HG03097 (cell line): ENCODE measurements around the gene SFTPB.
"Not testable (repeated sequence)": the region's sequence is repeated elsewhere in the genome, so short reads cannot be mapped to it uniquely, and the experiment has no call there.

Source experiments
- ATAC-seq: cut with Tn5 transposase; IDR thresholded peaks from one replicate; pipeline ENCODE4 v1.9.1; 2021; ENCODE audit not compliant: unreplicated experiment, low FRiP score

The SFTPB gene

DNA sequence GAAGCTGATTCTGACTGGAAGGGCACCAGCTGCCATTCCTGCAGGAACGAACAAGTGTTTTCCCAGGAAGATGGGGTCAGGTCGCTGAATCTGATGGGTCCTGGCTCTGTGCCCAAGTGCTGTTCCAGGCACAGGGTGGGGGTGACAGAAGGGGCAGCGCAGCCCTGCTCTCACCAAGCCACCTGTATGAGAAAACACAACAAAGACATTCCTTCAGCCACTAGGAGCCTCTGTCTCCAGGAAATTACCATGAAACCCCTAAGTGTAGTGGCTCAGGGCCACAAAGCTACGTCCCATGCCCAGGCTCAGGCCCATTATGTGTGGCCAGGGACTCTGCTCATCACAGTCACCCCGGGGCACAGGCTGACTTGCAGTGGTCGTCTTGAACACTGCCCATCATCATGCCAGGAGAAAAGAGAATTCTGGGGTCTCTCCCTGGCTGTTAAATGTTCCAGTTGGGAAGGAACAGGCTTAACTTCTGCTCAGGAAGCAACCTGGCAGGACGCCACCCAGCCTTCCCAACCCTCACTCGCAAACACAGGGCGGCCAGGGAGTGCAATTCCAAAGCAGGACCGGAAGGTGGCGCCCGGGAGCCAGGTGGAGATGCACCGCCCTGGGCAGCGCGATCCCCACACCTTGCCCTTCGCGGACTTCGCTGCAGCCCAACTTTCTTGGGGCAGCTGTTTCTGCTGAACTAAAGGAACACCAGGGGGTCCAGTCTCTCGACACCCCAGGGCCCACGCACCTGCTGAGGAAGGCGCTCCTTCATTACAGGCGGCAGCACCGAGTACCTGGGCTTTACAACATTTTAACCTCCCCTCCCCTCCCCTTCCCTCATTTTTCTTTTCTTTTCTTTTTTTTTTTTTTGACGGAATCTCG, 11.0 kb upstream of the SFTPB start:
- ATAC-seq, result no peak

- ATAC-seq, result no peak
These were observed 10.4 kb upstream of the SFTPB start for GRCh38 chr2:85678377-85678776.

DNA sequence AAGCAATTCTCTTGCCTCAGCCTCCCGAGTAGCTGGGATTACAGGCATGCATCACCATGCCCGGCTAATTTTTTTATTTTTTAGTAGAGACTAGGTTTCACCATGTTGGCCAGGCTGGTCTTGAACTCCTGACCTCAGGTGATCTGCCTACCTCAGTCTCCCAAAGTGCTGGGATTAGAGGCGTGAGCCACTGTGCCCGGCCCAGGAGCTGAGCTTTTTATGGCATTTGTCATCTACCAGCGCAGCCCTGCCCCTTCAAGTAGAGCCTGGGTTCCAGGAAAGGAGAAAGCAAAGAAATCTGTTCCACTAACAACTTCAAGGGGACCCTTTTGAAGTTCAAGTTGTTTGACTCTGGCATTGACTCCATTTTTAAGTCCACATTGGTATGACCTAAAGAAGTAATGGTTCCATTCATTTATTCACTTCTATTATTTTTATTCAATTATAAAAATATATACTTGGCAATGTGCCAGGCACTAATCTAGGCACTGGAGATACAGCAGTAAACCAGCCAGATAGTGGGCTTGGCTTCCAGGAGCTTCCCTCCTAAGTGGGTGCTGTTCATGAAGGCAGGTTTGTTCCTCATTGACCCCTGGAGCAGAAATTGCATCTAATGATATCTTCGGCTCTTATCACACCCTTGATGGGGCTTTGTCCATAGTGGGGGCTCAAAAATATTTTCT, 8.0 kb upstream of the SFTPB start:
- no peak for ATAC-seq

DNA sequence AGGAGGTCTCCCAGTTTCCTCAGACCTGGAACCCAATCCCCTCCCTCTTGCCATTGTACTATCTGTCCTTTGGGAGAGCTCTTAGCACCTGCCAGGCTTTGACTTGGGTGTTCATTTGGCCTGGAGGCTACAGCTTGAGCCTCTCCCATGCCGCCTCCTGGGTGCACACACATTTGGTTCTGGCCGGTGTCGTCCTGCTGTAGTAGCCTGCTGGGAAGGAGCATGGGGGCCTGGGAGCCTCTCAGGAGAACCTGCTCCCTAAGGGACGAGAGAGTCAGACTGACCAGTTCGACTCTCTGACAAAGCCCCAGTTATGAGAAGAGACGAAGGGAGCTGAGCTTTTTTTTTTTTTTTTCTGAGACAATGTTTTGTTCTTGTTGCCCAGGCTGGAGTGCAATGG, 7.4 kb upstream of the SFTPB start:
- no peak for ATAC-seq

- no peak for ATAC-seq
These were observed 6.4 kb upstream of the SFTPB start for GRCh38 chr2:85674417-85674816.

DNA sequence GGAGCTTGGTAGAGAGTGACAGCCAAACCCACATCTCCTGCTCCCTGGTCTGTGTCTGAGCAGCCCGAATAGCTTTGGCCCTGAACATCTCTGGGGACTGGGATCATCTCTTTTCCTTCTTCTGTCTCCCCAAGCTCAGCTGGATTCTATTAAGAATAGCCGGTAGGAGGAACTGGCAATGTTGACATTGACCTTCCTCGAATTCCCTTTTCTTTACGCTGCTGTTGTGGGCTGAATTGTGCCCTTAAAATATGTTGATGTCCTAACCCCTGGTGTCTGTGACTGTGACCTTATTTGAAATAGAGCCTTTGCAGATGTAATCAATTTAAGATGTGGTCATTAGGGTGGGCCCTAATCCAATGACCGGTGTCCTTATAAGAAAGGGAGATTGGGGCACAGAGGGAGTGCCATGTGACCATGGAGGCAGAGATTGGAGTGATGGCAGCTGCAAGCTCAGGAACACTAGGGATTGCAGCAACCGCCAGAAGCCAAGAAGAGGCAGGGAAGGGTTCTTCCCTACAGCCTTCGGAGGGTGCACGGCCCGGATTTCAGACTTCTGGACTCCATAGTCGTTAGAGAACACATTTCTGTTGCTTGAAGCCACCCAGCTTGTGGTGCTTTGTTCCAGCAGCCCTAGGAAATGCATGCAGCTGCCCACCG, 5.8 kb upstream of the SFTPB start:
- ATAC-seq, result no peak

GRCh38 chr2:85672456-85672855, 4.5 kb upstream of the SFTPB start:
- ATAC-seq, result no peak

DNA sequence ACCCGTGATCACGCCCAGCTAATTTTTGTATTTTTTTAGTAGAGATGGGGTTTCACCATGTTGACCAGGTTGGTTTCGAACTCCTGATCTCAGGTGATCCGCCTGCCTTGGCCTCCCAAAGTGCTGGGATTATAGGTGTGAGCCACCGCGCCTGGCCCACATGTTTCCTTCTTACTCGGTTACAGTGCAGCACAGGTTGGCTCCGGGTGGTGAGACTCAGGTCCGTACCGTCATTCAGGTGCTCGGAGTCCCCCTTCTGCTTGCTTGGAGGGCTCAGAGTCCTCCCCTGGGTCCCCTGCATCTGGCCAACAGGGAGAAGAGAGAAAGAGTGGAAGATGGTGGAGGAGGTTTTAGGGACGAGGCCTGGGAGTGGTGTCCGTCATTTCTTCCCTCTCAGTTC, 2.4 kb upstream of the SFTPB start:
- ATAC-seq, result not testable (repeated sequence)

GRCh38 chr2:85669549-85669948, 1.6 kb upstream of the SFTPB start:
- ATAC-seq, result no peak

GRCh38 chr2:85668857-85669142, 801 bp upstream of the SFTPB start:
- ATAC-seq, result no peak

DNA sequence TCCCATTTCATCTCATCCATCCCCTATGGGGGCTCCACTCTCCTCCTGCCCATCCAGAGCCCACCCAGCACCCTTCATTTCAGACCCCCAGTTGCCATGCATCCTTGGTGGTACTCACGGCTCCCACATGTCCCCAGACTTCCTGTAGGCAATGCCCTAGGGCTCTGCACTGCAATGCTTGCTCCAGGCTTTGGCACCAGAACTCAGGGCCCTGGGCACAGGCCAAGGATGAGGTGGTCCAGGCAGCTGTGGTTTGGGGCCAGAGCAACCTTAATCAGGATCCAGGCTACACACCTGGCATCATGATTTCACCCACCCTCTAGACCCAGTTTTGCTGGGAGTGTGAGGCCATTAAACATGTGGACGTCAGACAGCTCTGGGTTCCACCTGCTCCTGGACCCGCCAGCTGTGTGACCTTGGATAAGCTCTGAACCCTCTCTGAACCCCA, 414 bp downstream of the SFTPB start:
- ATAC-seq, result no peak

- no peak for ATAC-seq
These were observed 1.3 kb downstream of the SFTPB start for GRCh38 chr2:85666435-85667316.

DNA sequence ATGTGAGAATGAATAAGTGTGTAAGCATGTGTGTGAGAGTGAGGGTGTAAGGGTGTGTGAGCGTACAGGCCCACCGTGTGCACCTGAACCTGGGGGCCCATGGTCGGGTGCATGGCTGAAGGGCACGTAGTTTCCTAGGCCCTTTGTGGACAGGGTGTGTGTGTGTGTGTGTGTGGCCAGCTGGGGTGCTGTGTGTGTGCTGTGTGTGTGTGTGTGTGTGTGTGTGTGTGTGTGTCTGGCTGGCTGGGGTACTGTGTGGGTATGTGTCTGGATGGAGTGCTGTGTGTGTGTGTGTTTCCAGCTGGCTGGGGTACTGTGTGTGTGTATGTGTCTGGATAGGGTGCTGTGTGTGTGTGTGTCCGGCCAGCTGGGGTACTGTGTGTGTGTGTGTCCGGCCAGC, 2.0 kb downstream of the SFTPB start:
- no peak for ATAC-seq

- ATAC-seq, result no peak
These were observed 2.6 kb downstream of the SFTPB start for GRCh38 chr2:85665264-85665937.

DNA sequence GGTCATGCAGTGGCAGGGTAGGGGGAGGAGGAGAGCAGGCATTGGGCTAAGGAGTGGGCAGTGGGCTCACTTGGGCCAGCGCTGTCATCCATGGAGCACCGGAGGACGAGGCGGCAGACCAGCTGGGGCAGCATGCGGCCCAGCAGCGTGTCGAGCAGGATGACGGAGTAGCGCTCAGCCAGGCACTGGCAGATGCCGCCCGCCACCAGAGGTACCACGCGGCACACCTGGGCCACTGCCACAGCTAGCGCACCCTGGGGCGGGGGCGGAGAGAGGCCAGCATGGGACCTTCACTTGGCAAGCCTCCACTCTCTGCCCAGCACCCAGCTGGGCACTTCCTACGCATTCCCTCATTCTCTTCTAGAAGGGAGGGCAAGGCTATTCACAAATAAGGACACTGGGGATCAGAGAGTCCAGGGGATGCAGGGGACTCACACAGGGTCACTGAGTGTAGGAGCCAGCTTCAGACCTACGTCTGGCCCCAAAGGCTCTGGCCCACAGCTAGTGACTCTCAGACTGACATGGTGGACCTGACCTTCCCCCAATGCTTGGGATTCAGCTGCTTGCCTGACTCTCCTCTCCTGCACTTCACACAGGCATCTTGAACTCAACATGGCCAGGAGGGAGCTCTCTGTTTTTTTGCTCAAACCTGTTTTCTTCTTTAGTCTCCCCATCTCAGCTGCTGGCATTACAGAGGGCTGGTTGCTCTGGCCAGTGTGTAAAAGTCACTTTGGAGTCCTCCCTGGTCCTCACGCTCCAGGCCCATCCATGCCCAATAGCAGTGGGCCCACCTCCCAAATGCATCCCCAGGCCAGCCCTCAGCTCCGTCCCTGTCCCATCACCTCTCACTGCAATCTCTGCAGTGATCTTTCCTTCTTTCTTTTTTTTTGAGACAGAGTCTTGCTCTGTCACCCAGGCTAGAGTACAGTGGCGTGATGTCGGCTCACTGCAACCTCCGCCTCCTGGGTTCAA, 4.1 kb downstream of the SFTPB start:
- no peak for ATAC-seq

DNA sequence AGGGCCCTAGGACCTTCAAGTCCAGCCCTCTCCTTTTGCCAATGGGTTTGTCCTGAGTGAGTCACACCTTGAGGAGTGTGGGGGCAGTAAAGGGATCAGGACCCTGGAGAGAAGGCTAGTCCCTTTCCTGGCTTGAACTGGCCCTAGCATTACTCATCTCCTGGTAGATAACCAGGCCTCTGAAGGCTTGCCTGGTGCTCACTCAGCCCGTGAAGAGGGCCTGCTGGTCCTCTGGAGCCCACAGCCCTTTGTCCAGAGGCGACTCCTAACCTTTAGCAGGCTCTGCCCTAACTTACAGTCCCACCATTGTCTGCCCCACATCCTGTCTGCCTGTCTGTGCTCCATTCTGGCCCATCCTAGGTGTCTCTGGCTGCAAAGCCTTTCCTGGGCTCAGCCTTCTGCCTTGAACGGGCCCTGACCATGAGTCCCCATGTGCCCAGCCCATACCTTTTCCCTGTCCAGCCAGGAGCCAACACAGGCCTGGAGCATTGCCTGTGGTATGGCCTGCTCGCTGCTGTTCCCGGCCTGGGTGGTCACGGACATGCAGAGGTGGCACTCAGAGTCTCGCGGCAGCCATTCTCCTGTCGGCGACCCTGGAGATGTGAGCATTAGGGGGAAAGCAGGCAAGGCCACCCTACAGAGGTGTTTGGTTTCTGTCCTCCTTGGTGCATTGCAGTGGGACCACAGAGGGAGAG, 5.0 kb downstream of the SFTPB start:
- no peak for ATAC-seq

GRCh38 chr2:85661139-85661858, 6.7 kb downstream of the SFTPB start:
- ATAC-seq, result no peak

GRCh38 chr2:85660725-85661124, 7.3 kb downstream of the SFTPB start:
- ATAC-seq, result no peak
